Smooth muscle cell of the brain vasculature (primary cell): ENCODE measurements around the gene AP2A1.

Experiments
- DNase-seq: peaks from one replicate; pipeline ENCODE4 v3.0.0-alpha.2; 2012; ENCODE audit warnings: low read depth, low spot score

Gene AP2A1

GRCh38 chr19:49837425-49837824, 70.6 kb downstream of the AP2A1 start:
- no peak for DNase-seq

- no peak for DNase-seq
Measured at GRCh38 chr19:49838885-49839588, 72.2 kb downstream of the AP2A1 start.

DNA sequence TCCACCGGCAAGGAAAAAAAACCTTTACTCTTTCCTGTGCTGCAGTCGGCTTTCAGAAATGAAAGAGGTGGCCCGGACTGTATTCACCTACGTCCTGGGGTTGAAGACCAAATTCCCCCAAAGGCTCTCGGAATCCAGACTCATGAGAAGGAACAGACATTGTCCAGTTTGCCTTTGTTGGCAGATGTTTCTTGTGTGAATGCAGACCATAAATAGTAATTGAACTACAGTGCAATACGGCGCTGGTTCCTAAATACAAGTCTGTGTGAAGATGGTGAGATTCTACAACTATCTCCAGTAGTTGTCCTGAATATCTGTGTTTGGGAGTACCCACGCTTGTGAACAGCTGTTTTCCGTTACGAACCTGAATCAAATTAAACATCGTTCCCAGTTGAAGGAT, 72.9 kb downstream of the AP2A1 start:
- DNase-seq, result no peak

- no peak for DNase-seq
Measured at GRCh38 chr19:49840321-49840720, 73.5 kb downstream of the AP2A1 start.

DNA sequence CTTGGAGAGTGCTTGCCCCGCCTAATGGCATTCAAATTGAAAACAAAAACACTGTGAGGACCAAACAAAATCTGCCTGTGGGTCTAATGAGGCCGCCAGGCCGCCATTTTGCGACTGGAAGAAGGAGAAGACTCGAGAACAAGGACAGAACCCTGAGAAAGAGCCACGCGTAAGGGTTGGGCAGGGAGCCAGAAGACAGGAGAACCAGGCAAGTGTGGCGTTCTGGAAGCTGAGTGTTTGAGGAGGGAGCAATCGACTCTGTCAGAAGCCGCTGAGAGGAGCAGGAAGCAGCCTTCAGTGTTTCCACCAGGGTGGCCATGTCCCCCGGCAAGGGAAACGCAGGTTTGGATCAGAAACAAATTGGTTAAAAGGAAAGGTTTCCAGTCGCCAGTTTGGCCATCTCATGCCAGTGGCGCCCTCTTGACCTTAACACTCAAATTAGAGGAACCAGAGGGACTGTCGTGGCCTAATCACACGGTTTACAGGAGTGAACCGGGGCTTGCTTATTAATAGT, 74.0 kb downstream of the AP2A1 start:
- no peak for DNase-seq

DNA sequence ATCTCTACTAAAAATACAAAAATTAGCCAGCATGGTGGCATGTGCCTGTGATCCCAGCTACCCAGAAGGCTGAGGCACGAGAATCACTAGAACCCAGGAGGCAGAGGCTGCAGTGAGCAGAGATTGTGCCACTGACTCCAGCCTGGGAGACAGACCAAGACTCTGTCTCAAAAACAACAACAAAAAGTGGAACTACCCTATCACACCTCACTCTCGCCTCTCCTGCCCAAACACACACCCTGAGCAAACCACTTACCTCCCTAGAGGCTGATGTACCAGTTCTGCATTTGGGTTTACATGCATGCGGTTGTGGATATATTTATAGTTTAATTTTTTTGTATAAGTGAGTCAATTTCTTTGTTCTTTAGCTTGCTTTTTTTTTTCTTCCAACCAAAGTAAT, 76.5 kb downstream of the AP2A1 start:
- no peak for DNase-seq

GRCh38 chr19:49844138-49845095, 77.6 kb downstream of the AP2A1 start:
- DNase-seq, result no peak

DNA sequence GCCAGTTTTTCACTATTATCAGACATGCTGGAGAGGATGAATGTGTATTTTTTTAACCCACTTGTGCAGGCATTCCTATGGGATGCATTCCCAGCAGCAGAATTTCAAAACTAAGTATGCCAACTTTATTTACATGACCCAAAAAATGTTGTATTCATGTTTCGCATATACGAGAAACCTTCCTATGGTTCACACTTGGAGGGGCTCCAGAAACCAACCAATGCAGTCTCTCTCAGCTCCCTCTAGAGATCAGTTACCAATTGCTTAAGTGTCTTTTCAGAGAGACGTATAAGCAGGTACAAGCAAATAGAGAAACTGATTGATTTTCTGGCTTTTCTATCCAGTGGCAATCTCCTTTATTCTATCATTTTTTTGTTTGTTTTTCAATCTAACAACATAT, 78.6 kb downstream of the AP2A1 start:
- no peak for DNase-seq

GRCh38 chr19:49846408-49846807, 79.6 kb downstream of the AP2A1 start:
- DNase-seq, result no peak

GRCh38 chr19:49847731-49848696, 81.2 kb downstream of the AP2A1 start:
- no peak for DNase-seq

DNA sequence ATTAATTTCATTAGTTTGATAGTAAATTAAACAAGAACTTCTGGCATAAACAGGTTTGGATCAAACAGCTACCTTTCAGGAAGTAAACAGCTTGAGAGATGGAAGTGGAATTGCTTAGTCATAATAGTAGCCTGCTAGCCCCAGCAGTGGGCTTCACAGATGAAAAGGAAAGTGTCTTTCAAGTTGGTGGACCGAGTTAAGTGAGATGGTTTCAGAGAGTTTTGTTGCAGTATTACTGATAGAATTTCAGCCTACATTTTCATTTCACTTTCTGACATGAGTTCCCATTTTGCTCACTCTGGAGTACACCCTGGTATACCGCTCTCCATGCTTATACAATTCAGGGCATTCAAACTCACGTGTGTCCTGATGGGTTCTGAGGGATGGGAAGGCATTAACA, 82.1 kb downstream of the AP2A1 start:
- DNase-seq, result no peak

DNA sequence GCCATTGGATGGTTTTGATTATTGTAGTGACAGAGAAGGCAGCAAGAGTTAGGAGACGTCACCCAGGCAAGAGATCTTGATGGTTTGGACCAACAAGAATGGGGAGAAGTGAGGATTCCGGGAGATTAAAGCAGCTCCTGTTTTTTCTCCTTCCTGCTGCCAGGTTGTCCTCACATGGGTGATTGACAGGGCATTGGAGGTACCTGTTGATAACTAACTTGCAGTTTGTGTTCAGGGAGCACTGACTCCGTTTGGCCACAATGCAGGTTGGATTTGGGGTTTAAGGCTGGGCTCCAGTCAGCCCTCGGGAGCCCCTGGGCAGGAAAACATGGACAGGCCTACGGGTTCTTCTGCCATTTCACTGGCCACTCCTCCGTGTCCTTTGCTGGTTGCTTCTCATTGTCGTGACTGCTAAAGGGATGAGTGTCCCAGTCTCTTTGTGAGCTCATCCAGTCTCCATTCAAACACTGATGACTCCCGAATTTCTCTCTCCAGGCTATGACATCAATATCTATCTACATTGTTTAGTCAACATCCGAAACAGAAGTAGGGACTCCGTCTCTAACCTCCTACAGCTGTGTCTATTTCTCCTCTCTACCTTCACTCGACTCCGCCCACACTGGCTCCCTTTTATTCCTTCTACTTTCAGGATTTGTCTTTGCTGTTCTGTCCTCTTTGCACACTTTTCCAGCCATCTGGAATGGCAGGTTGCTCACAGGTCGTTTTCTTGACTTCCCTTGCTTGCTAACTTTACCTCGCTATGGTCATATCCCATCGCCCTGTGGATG, 82.8 kb downstream of the AP2A1 start:
- DNase-seq, result no peak

GRCh38 chr19:49850221-49850486, 83.4 kb downstream of the AP2A1 start:
- no peak for DNase-seq

- peak; percentile 78 for DNase-seq
Measured at GRCh38 chr19:49850487-49851342, 83.9 kb downstream of the AP2A1 start, which contains the start of gene PTOV1. Gene PTOV1, plus strand, starts transcription at chr19:49851159.

- DNase-seq, result no peak
Measured at GRCh38 chr19:49851456-49852259, 84.9 kb downstream of the AP2A1 start.

DNA sequence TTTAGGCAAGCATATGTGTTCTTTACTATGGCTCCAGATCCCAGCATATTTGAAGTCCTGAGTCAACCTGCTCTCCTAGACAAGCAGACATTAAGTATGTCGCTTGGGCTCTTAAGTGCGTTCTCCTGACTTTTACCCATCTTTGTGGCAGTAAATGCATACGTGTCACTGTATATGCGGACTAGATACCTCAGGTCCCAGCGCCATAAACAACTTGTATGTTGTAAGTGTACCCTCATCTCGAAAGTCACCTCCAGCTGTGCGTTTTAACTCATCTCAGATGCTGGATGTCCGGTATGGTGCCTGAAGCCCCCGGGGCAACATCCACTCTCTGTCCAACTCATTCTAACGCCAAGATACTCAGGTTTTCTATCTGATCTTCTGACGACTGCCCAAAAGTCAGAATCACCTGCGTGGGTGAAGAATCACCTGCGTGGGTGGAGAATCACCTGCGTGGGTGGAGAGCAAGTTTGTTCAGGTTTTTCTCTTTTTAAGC, 85.9 kb downstream of the AP2A1 start:
- DNase-seq, result no peak

- DNase-seq, result no peak
Measured at GRCh38 chr19:49853852-49854377, 87.1 kb downstream of the AP2A1 start.

GRCh38 chr19:49854378-49855263, 87.8 kb downstream of the AP2A1 start:
- no peak for DNase-seq
